Measurements from ENCODE around the gene NEK5.

Gene NEK5

GRCh38 chr13:52137489-52137888, 8.6 kb upstream of the NEK5 start:
- Histone ChIP-seq H3K9me3 (ENCODE audit: control insufficient read depth in 2 of 2, low read length in 2 of 2) (no peaks in the 10 kb centered on the region), H3K27me3 (ENCODE audit: control insufficient read depth in 1 of 2, insufficient read depth in 2 of 2, low read length in 2 of 2) (no peaks in the 10 kb centered on the region), H3K4me3 (ENCODE audit: low read length in 2 of 2) (no peak overlapping the region), H3K4me1 (ENCODE audit: control insufficient read depth, insufficient read depth, low read length) (no peaks in the 10 kb centered on the region), H3K9ac (ENCODE audit: low read length in 2 of 2) (no peak overlapping the region), H3K27ac (ENCODE audit: low read length) (no peak overlapping the region), H3K36me3 (ENCODE audit: control insufficient read depth in 2 of 2, insufficient read depth in 2 of 2, low read length in 2 of 2) (peaks cover 10 to 11% of the 10 kb centered on the region in 2 donors)

- Histone ChIP-seq H3K27me3 (ENCODE audit: control insufficient read depth in 1 of 2, insufficient read depth in 2 of 2, low read length in 2 of 2) (no peaks in the 10 kb centered on the region), H3K36me3 (ENCODE audit: control insufficient read depth in 2 of 2, insufficient read depth in 2 of 2, low read length in 2 of 2) (peaks cover 11 to 15% of the 10 kb centered on the region in 2 donors), H3K27ac (ENCODE audit: low read length) (no peak overlapping the region), H3K4me3 (ENCODE audit: low read length in 2 of 2) (no peak overlapping the region), H3K9me3 (ENCODE audit: control insufficient read depth in 2 of 2, low read length in 2 of 2) (no peaks in the 10 kb centered on the region), H3K9ac (ENCODE audit: low read length in 2 of 2) (no peak overlapping the region), H3K4me1 (ENCODE audit: control insufficient read depth, insufficient read depth, low read length) (no peaks in the 10 kb centered on the region)
Measured at GRCh38 chr13:52136763-52137162, 7.9 kb upstream of the NEK5 start.

DNA sequence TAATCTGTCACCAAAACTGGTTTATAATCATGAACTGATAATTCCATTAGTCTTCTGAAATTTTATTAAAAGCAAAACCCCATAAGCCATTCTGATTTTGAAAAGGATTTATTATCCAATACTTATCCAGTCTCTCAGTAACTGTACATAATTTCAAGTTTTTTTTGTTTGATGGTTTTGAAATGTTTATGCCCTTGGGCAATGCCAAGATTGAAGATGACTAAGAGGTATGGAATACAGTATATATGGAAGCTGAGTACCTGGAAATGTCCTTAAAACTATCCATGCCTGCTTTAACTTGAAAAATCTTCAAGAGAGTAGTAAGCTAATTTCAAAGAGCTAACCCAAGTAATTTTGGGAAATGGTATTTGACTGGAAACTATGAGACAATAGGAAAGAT, 1.8 kb upstream of the NEK5 start:
- no peak overlapping the region for H3K4me3 ChIP-seq (ENCODE audit: low read length in 2 of 2)
- no peaks in the 10 kb centered on the region for H3K27me3 ChIP-seq (ENCODE audit: control insufficient read depth in 1 of 2, insufficient read depth in 2 of 2, low read length in 2 of 2)
- H3K36me3 ChIP-seq (ENCODE audit: control insufficient read depth in 2 of 2, insufficient read depth in 2 of 2, low read length in 2 of 2): peaks cover 12 to 15% of the 10 kb centered on the region in 2 donors
- peaks cover 5% of the 10 kb centered on the region for H3K4me1 ChIP-seq (ENCODE audit: control insufficient read depth, insufficient read depth, low read length)
- H3K9ac ChIP-seq (ENCODE audit: low read length in 2 of 2): no peak overlapping the region
- no peaks in the 10 kb centered on the region for H3K9me3 ChIP-seq (ENCODE audit: control insufficient read depth in 2 of 2, low read length in 2 of 2)
- H3K27ac ChIP-seq (ENCODE audit: low read length): no peak overlapping the region

GRCh38 chr13:52127783-52128702, 830 bp downstream of the NEK5 start:
- Histone ChIP-seq H3K27ac (ENCODE audit: low read length) (no peak overlapping the region), H3K36me3 (ENCODE audit: control insufficient read depth in 2 of 2, insufficient read depth in 2 of 2, low read length in 2 of 2) (peaks cover 9 to 10% of the 10 kb centered on the region in 2 donors), H3K4me1 (ENCODE audit: control insufficient read depth, insufficient read depth, low read length) (peaks cover 5% of the 10 kb centered on the region), H3K9ac (ENCODE audit: low read length in 2 of 2) (peak overlapping the region; percentile 51 to 53), H3K9me3 (ENCODE audit: control insufficient read depth in 2 of 2, low read length in 2 of 2) (no peaks in the 10 kb centered on the region), H3K4me3 (ENCODE audit: low read length in 2 of 2) (peak overlapping the region; percentile 77 to 87), H3K27me3 (ENCODE audit: control insufficient read depth in 1 of 2, insufficient read depth in 2 of 2, low read length in 2 of 2) (no peaks in the 10 kb centered on the region)

DNA sequence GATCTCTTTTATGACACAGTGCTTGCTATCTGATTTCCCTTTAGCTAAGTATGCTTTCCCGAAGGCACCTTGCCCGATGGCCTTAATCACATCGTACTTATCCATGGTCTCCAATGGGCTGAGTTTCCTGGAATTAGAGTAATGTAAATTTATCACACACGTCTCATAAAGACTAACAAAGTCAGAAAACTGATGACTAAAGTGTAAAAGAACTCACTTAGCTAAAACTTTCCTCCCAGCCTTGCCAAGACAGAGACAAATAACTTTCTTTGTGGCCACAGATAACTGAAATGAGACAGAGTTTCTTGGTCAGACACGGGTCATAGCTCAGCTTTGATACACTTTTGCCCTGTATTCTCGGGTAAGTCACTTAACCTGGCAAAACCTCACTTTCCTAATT, 1.5 kb downstream of the NEK5 start:
- Histone ChIP-seq H3K4me3 (ENCODE audit: low read length in 2 of 2) (peak overlapping the region; percentile 77 to 87), H3K9ac (ENCODE audit: low read length in 2 of 2) (peak overlapping the region in 1 of 2 donors; percentile 24), H3K27ac (ENCODE audit: low read length) (no peak overlapping the region), H3K9me3 (ENCODE audit: control insufficient read depth in 2 of 2, low read length in 2 of 2) (no peaks in the 10 kb centered on the region), H3K27me3 (ENCODE audit: control insufficient read depth in 1 of 2, insufficient read depth in 2 of 2, low read length in 2 of 2) (no peaks in the 10 kb centered on the region), H3K36me3 (ENCODE audit: control insufficient read depth in 2 of 2, insufficient read depth in 2 of 2, low read length in 2 of 2) (peaks cover 4 to 5% of the 10 kb centered on the region in 2 donors), H3K4me1 (ENCODE audit: control insufficient read depth, insufficient read depth, low read length) (peaks cover 5% of the 10 kb centered on the region)

- H3K27ac ChIP-seq (ENCODE audit: low read length): no peak overlapping the region
- peaks cover 5% of the 10 kb centered on the region for H3K4me1 ChIP-seq (ENCODE audit: control insufficient read depth, insufficient read depth, low read length)
- H3K36me3 ChIP-seq (ENCODE audit: control insufficient read depth in 2 of 2, insufficient read depth in 2 of 2, low read length in 2 of 2): no peaks in the 10 kb centered on the region
- no peaks in the 10 kb centered on the region for H3K9me3 ChIP-seq (ENCODE audit: control insufficient read depth in 2 of 2, low read length in 2 of 2)
- H3K4me3 ChIP-seq (ENCODE audit: low read length in 2 of 2): no peak overlapping the region
- H3K9ac ChIP-seq (ENCODE audit: low read length in 2 of 2): no peak overlapping the region
- H3K27me3 ChIP-seq (ENCODE audit: control insufficient read depth in 1 of 2, insufficient read depth in 2 of 2, low read length in 2 of 2): no peaks in the 10 kb centered on the region
Measured at GRCh38 chr13:52125547-52125946, 3.3 kb downstream of the NEK5 start.

- Histone ChIP-seq H3K36me3 (ENCODE audit: control insufficient read depth in 2 of 2, insufficient read depth in 2 of 2, low read length in 2 of 2) (no peaks in the 10 kb centered on the region), H3K4me1 (ENCODE audit: control insufficient read depth, insufficient read depth, low read length) (no peaks in the 10 kb centered on the region), H3K27ac (ENCODE audit: low read length) (no peak overlapping the region)
Measured at GRCh38 chr13:52118595-52118994, 10.3 kb downstream of the NEK5 start.

GRCh38 chr13:52118095-52118494, 10.8 kb downstream of the NEK5 start:
- H3K4me3 ChIP-seq (ENCODE audit: low read length in 2 of 2): no peak overlapping the region
- H3K27me3 ChIP-seq (ENCODE audit: control insufficient read depth in 1 of 2, insufficient read depth in 2 of 2, low read length in 2 of 2): no peaks in the 10 kb centered on the region
- H3K27ac ChIP-seq (ENCODE audit: low read length): no peak overlapping the region
- H3K9me3 ChIP-seq (ENCODE audit: control insufficient read depth in 2 of 2, low read length in 2 of 2): no peaks in the 10 kb centered on the region
- no peak overlapping the region for H3K9ac ChIP-seq (ENCODE audit: low read length in 2 of 2)
- no peaks in the 10 kb centered on the region for H3K36me3 ChIP-seq (ENCODE audit: control insufficient read depth in 2 of 2, insufficient read depth in 2 of 2, low read length in 2 of 2)
- H3K4me1 ChIP-seq (ENCODE audit: control insufficient read depth, insufficient read depth, low read length): no peaks in the 10 kb centered on the region

More at GRCh38 chr13:52118595-52118994, 10.3 kb downstream of the NEK5 start:
- H3K9ac ChIP-seq (ENCODE audit: low read length in 2 of 2): no peak overlapping the region
- H3K27me3 ChIP-seq (ENCODE audit: control insufficient read depth in 1 of 2, insufficient read depth in 2 of 2, low read length in 2 of 2): no peaks in the 10 kb centered on the region
- H3K9me3 ChIP-seq (ENCODE audit: control insufficient read depth in 2 of 2, low read length in 2 of 2): no peaks in the 10 kb centered on the region
- no peak overlapping the region for H3K4me3 ChIP-seq (ENCODE audit: low read length in 2 of 2)

DNA sequence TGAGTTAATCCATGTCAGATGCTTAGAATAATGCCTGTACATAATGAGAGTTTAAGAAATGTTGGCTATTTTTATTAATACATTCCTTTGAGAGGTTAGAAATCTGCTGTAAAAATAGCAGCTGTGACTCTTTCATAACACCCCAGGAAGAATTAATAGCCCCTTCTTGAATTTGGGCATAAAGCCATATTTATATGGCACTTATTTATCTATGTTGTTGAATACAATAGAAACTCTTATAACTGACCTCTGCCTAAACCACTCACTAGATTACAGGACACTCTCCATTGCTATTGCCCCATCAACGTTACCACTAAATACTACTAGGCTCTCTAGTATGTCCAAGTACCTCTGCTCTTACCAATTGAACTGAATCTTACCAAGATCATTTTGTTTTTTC, 16.3 kb downstream of the NEK5 start:
- no peak overlapping the region for H3K4me3 ChIP-seq (ENCODE audit: low read length in 2 of 2)
- H3K9me3 ChIP-seq (ENCODE audit: control insufficient read depth in 2 of 2, low read length in 2 of 2): no peaks in the 10 kb centered on the region
- no peaks in the 10 kb centered on the region for H3K36me3 ChIP-seq (ENCODE audit: control insufficient read depth in 2 of 2, insufficient read depth in 2 of 2, low read length in 2 of 2)
- no peak overlapping the region for H3K27ac ChIP-seq (ENCODE audit: low read length)
- H3K4me1 ChIP-seq (ENCODE audit: control insufficient read depth, insufficient read depth, low read length): no peaks in the 10 kb centered on the region
- H3K27me3 ChIP-seq (ENCODE audit: control insufficient read depth in 1 of 2, insufficient read depth in 2 of 2, low read length in 2 of 2): no peaks in the 10 kb centered on the region
- H3K9ac ChIP-seq (ENCODE audit: low read length in 2 of 2): no peak overlapping the region

DNA sequence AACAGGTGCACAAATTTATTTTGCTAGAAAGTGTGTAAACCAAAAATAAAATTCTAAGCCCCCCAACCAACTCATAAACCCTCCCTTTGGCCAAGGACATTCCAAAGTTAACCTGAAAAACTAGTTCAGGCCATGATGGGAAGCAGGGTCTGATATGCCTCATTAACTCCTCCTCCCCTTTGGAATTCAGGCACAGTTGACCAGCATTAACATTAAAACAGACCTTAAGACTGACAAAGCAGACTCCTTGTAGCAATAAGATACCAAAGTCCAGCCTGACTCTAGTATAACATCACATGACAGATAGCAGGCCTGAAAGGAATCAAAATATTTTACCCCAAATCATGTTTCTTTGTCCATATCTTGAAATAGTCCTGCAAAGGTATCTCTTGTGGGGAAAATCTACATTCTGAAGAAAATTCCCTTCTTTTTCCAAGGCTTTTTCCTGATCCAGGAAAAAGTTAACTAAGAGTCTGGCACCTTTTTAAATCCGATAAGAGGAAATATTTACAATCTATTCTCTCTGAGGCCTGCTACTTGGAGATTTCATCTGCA, 19.7 kb downstream of the NEK5 start:
- Histone ChIP-seq H3K27ac (ENCODE audit: low read length) (no peak overlapping the region), H3K9ac (ENCODE audit: low read length in 2 of 2) (no peak overlapping the region)

DNA sequence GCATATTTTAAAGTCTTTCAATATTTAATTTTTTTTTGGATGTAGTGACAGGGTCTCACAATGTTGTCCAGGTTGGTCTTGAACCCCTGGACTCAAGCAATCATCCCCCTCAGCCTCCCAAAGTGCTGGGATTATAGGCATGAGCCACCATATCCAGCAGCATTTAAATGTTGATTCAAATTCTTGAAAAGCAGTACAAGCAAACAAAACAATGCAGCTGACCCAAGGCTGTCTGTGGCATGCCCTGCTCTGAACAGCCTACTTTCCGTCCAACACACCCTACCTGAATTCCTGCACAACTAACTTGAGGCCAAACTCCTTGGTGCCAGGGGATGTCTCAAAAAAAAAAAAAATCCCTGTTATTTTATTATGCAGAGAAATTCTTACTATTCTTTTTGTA, 23.0 kb downstream of the NEK5 start:
- Histone ChIP-seq H3K27me3 (ENCODE audit: control insufficient read depth in 1 of 2, insufficient read depth in 2 of 2, low read length in 2 of 2) (no peaks in the 10 kb centered on the region), H3K9me3 (ENCODE audit: control insufficient read depth in 2 of 2, low read length in 2 of 2) (no peaks in the 10 kb centered on the region), H3K9ac (ENCODE audit: low read length in 2 of 2) (no peak overlapping the region), H3K27ac (ENCODE audit: low read length) (no peak overlapping the region), H3K4me1 (ENCODE audit: control insufficient read depth, insufficient read depth, low read length) (no peaks in the 10 kb centered on the region), H3K36me3 (ENCODE audit: control insufficient read depth in 2 of 2, insufficient read depth in 2 of 2, low read length in 2 of 2) (no peaks in the 10 kb centered on the region), H3K4me3 (ENCODE audit: low read length in 2 of 2) (no peak overlapping the region)

More for the DNA sequence above, 19.7 kb downstream of the NEK5 start:
- Histone ChIP-seq H3K36me3 (ENCODE audit: control insufficient read depth in 2 of 2, insufficient read depth in 2 of 2, low read length in 2 of 2) (no peaks in the 10 kb centered on the region), H3K27me3 (ENCODE audit: control insufficient read depth in 1 of 2, insufficient read depth in 2 of 2, low read length in 2 of 2) (no peaks in the 10 kb centered on the region), H3K4me1 (ENCODE audit: control insufficient read depth, insufficient read depth, low read length) (no peaks in the 10 kb centered on the region), H3K9me3 (ENCODE audit: control insufficient read depth in 2 of 2, low read length in 2 of 2) (no peaks in the 10 kb centered on the region), H3K4me3 (ENCODE audit: low read length in 2 of 2) (no peak overlapping the region)

Data from stomach smooth muscle (tissue), 2 donors.